IPS-18c (cell line): ENCODE data around the gene PRICKLE1.

Experiments
- H3K4me3 ChIP-seq: 2 replicates; pipeline ENCODE4 v1.7.0; 2013; ENCODE audit warnings: low read depth, mild to moderate bottlenecking, low read length, moderate library complexity; ENCODE audit not compliant: insufficient read depth
- H3K9me3 ChIP-seq: one replicate; pipeline ENCODE4 v1.6.1; 2013; ENCODE audit warnings: mild to moderate bottlenecking, low read length, moderate library complexity; ENCODE audit not compliant: control insufficient read depth, insufficient read depth

The PRICKLE1 gene

DNA sequence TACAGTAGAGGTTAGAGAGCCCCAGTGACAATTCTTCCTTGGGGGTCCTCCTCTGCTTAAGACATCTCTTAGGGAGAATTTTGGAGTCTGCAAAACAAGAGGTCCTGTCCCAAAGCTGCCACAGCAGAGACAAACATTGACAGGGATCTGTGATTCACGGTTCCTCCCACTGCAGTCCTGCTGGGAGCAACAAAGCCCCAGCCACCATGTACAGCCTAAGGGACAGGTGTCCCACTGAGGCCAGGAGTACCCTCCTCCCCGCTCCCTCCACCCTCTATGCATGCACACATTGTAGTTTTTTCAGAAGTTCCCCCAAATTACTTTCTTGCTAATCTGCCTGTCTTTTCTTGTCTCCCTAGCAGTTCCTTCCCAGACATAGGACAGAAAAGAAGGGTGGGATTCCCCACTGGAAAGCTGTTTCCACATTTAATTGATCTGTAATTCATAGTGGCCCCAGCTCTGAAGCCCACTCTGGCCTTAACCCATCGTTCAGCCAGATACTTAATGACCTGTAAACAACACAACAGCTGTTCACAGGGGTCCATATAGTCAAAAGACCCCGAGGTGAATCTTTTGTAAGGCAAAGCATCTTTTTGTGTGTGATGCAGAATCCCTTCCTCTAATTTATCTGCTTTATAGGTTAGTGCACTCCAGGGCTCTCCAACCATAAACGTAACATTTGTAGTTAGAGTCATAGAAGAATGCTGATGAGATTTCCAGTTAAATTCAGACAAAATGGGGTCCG lies 13.9 kb upstream of the PRICKLE1 start:
- H3K4me3 ChIP-seq = no peak overlapping the region
- no peaks in the 10 kb centered on the region for H3K9me3 ChIP-seq

DNA sequence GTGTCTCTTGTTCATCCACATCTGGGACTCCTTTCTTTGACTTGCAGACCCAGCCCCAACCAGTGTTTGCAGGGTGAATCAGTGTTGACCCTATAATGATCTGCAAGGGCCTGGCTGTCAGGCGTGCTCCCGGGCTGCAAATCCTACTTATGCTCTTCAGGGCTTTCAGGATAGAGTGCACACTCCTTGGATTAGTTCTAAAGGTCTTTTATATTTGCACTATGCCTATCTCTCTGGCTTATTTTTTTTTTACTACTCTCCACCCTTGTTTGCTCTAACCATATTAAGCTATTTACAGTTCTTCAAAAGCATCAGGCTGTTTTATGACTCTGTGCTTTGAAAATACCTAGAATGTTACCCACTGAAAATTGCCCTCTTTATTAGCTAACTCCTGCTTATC lies 4.3 kb upstream of the PRICKLE1 start:
- Histone ChIP-seq H3K9me3 (no peaks in the 10 kb centered on the region), H3K4me3 (no peak overlapping the region)

DNA sequence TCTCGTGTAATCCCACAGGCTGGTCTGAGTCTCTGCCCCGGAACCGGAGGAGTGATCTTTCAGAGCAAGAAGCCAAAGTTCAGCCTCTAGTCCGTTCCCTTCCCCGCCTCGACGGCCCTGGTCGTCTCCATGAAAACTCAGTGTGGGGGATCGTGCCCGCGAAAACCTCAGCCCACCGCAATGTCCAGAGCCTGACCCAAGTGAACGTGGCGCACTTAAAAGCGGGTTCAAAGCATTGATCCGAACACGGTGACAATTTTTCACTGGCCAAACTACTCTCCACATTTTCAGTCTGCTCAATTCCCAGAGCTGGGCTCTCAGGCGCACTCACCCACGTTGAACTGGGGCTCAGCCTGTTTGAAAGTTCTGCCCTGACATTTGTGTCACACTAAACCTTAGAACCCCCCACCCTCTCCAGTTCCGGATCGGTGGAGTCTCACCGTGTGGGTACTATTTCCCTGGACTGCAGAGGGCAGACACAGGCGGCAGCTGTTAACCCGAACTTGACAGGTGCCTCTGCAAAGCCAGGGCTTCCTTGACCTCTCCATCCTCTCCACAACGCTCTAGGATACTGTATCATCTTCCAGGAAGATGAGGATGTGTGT lies 886 bp upstream of the PRICKLE1 start:
- H3K4me3 ChIP-seq = peak overlapping the region; percentile 54
- no peaks in the 10 kb centered on the region for H3K9me3 ChIP-seq

DNA sequence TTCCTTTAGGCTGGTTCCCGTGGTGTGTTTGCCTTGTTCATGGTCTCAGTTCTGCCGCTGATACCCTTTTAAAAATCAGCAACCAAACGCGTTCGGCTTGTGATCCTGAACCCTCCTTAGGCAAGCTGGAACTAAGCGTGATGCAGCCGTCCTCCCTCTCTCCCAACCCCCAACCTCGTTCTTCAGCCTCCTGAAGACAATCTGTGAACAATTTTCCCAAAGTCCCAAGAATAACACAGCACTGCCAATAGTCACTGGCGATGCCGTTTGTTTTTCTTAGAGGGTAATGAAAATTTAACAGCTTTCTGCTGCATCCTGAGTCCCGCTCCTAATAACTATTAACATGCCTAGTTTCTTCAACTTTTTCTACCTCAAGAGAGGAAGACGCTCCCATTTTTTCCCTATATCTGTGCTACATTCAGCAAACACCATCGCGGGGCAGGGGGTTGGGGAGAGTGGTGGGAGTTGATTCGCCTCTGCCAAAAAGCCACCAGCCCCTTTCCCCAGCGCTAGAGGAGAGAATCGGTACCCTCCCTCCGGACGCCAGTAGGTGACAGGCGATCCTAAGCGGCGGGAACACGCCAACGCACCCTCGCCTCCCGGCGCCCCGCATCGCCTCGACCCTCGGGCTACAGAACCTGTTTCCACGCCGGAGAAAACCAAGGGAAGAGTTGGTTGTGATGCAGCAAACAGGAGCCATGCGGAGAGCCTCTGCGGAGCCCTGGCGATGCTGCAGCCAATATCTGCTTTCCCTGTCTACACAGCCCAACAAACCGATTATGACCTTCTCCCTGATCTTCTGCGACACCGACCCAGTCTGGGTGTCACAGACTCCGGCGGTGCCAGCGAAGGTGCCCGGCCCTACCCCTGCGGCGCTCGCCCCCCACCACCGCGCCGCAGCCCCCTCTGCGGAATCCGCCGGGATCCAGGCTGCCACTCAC lies 752 bp downstream of the PRICKLE1 start:
- H3K9me3 ChIP-seq = no peaks in the 10 kb centered on the region
- H3K4me3 ChIP-seq = peak overlapping the region; percentile 64

DNA sequence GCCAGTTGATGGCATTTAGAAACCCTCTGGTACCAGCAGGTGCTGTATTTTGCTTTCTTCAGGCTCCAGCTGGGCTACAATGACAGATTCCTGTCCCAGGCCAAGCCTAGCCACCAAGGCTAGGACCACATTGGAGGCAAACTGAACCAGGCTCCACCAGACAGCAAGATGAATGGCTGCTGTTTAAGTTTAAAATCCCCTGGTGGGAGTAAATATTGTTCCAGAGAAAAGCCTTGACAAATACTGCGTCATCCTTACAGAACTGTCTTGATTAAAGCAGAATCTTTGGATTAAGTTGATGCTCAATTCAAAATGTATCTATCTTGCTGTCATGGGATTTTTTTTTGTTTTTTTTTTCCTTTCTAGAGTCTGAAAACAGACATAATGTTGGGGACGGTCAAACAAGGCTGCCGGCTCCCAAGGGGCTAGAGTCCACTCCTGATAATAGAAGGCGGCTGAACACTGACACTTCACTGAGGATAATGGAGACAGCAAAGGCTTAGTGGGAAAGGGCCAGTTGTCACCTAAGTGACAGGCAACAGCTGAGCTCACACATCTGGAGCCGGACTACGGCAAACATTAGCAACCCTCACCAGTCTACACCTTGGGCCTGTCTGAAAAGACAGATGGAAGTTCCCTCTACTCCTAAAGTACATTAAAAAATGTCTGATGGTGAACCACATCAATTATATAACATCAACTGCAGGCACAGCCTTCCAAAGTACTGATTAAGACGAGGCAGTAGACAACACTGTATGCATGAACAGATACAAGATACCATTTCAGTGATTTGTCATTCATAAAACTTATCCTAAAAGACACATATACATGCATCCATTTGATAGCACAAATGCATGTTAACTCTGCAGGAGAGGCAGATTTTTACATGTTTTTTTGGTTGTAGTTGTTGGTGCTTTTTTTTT lies 1.7 kb downstream of the PRICKLE1 start:
- H3K9me3 ChIP-seq = no peaks in the 10 kb centered on the region
- H3K4me3 ChIP-seq = peak overlapping the region; percentile 64; the same call in 1 of the 2 replicates

DNA sequence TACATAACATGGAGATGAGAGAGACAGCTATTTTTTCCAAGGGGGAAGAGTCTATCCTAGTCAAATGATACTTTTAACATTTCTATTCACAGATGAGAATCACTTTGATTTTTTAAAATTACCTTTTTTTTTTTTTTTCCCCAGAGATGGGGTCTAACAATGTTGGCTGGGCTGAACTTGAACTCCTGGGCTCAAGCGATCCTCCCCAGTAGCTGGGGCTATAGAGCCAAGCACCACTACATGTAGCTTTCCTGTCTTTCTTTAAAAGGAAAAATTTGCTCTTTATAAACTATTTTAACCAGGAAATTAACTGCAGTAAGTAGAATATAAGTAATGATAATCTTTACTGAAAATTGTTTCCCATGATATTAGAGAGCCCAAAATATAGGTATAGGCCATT lies 3.3 kb downstream of the PRICKLE1 start:
- no peaks in the 10 kb centered on the region for H3K9me3 ChIP-seq
- H3K4me3 ChIP-seq = no peak overlapping the region

DNA sequence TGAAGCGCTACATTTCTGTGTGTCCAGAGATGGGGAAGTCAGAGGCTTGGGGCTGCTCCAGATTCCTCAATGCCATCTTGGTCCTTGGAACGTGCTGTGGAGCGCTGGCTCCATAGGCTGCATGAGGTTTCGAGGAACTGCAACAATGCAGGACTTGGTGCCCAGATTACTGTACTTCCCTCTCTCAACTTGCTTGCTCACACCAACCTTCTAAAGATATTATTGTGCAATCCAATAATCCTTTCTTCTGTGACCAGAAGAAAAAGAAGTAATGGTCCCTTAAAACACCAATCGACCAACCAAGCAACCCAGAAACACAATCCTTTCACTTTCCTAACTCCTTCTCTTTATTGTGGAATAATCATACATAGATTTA lies 3.7 kb downstream of the PRICKLE1 start:
- no peaks in the 10 kb centered on the region for H3K9me3 ChIP-seq
- no peak overlapping the region for H3K4me3 ChIP-seq

DNA sequence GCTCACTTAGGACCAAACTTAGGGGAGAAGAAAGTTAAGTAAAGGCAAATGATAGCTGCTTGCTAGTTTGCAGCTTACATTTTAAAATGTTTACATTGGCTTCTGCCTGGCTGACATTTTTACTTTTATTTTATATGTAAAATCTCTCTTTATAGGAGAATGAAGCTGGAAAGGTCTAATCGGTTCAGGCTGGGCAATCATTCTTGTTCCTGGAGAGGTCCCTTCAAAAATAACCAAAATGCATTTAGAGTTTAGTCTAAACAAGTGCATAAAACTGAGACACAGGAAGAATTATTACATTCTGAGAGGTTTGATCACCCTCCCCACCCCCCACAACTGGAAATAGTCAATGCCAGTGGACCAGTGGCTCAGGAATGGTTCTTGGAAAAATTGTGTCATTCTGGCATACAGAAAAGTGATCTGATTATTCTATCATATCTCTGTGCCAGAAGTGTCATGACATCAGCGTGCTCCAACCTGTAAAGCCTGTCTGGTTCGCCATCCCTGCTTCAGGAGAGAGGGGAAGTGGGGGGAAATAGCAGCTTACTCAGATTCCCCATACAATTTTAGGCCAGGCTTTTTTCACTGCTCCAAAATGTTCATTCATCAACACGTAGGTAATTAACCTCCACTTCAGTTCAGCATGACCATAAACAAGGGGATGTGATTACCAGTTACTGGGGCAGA lies 4.2 kb downstream of the PRICKLE1 start:
- no peak overlapping the region for H3K4me3 ChIP-seq
- H3K9me3 ChIP-seq = no peaks in the 10 kb centered on the region

DNA sequence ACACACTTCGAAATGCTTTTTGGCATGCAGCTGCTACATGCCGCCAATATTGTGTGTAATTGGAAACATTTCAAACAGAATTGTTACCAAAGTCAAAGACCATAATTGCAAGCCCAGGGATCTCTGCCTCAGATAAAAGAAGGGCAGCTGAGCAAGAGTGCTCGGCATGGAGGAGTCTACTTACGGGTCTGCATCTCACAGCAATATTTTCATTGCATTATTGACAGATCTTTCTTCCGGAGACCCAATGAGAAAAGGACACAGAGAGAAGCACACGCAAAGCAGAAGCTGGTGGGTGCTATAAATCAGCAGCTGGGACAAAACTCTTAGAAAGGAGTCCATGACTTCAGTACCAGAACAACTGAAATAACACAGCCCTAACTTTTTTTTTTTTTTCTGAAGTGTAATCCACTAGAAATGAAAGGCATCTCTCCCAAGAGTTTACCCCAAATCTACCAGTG lies 4.9 kb downstream of the PRICKLE1 start:
- Histone ChIP-seq H3K9me3 (no peaks in the 10 kb centered on the region), H3K4me3 (no peak overlapping the region)

DNA sequence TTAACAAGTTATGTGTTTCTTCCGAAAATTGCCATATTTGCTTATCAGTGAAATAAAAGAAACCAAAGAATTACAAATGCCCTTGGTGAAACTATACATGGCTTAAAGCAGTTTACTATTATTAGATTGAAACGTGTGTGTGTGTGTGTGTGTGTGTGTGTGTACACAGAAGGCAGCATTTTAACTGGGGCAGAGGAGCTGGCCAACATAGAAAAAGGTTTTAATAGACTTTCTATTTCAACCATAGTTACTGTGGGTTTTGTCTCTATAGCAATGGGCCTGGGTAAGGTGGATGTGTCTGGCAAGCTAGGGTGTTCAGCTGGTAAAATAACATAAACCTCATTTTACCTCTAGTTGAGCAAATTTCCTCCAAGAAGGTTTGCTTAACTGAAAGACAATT lies 6.5 kb downstream of the PRICKLE1 start:
- H3K4me3 ChIP-seq = no peak overlapping the region

DNA sequence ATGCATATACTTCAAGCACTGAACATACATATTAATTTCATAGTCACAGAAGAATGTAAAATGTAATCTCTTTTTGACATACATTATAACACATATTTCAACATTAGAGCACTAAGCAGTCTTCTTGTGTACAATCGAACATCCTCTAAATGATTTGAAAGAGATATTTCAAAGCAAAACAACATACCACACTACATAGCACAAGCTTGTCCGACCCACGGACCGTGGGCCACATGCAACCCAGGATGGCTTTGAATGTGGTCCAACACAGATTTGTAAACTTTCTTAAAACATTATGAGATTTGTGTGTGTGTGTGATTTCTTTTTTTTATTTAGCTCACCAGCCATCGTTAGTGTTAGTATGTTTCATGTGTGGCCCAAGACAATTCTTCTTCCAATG lies 7.0 kb downstream of the PRICKLE1 start:
- H3K4me3 ChIP-seq = no peak overlapping the region
- no peaks in the 10 kb centered on the region for H3K9me3 ChIP-seq

More for the DNA sequence above, 6.5 kb downstream of the PRICKLE1 start:
- H3K9me3 ChIP-seq = no peaks in the 10 kb centered on the region

DNA sequence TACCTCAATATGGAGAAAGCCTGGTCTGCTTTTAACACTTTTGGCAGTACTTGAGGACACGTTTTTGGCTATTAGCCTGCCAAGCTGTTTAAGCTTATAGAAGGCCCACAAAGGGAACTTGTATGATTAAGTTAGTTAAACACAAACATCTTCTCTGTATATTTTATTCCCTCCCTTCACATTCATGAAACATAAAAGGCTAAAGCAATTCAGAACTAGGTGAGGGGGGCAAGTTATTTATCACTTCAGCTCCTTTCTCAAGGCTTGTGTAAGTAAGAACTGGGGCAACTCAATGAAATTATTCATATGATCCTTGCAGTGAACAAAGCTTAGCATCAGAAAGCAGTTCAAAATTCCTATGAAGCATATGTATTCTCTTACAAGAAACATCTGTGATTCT lies 7.5 kb downstream of the PRICKLE1 start:
- no peak overlapping the region for H3K4me3 ChIP-seq
- H3K9me3 ChIP-seq = no peaks in the 10 kb centered on the region

DNA sequence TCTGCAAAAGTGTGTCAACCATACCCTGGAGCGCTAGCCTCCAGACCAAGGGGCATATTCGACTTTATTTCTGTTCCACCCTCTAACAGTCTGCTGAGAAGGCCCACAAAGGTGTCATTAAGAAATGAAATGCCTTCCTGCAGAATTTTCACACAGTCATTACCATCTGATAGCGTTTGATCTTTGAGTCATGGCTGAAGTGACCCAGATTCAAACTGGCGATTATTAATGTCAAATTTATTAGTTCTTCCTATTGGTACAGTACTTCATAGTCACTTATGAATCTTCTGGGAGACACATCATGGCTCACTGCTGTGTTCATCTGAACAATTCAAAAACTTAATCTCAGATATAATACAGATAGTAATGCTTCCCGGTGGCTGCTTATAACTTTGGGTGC lies 13.2 kb downstream of the PRICKLE1 start:
- H3K9me3 ChIP-seq = no peaks in the 10 kb centered on the region
- H3K4me3 ChIP-seq = no peak overlapping the region

DNA sequence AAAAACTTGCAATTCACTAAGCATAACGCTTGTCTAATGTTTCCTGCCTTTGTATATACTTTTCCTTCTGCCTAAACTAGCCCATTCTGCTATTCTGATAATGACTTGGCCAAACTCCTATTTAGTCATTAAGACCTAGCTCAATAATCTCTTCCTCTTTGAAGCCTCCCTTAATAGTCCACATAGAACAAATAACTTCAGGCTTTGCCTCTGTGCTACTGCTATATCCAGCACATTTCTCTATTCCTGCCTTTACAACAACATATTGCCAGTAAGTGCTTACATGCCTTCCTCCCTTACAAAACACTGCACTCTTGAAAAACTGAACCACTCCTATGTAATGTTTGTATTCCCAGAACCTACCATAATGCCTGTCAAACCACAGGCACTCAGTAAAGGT lies 13.8 kb downstream of the PRICKLE1 start:
- H3K4me3 ChIP-seq = no peak overlapping the region
- no peaks in the 10 kb centered on the region for H3K9me3 ChIP-seq

DNA sequence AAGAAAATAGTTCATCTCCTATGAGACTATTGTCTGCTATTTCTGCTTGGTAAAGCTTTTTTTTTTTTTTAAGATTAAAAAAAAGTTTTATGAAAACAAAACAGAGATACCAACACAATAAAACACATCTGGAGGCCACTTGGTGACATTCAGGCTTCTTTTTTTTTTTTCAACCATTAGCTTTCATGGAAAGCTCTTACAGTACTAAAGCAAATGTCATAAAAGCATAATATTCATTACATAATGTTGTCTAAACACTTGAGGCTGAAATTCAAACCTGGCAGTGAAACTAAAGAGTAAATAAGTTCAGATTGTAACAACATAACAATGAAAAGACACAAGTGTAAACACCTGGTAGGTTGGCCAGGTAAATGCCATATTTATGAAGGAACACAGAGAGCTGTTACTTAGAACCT lies 14.7 kb downstream of the PRICKLE1 start:
- no peaks in the 10 kb centered on the region for H3K9me3 ChIP-seq

DNA sequence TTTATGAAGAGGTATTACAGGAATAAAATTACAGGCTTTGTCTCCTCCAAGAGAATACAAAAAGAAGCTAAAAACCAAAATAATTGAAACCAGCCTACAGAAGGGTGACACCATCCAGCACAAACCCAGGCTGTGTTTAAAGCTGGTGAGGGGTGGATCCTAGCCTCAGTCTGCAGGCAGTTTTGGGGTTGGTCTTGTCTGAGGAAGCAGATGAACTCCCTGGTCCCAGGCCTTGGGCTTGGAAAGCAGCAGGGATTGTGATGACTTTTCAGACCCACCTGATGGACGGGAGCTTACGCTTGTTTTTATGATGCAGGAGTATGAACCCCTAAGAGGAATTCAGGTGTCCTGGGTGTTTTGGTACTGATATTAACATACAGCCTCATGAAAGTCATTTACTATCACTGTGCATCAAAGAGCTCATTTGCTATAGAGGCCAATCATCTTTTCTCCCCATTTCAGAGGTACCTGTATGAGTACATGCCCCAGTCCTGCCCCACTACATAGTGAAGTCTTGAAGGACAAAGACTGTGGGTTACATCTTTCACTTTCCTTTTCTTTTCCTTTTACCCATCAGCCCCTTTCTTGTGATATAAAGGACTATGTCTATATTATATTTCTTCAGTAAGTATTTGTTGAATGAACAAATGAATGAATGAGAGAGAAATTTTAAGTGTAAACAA lies 18.1 kb downstream of the PRICKLE1 start:
- Histone ChIP-seq H3K4me3 (no peak overlapping the region), H3K9me3 (no peaks in the 10 kb centered on the region)

More for the DNA sequence above, 14.7 kb downstream of the PRICKLE1 start:
- no peak overlapping the region for H3K4me3 ChIP-seq
